Superior temporal gyrus (tissue), 1 donor: ENCODE results near the gene NRGN.

Experiments
- DNase-seq: peaks from one replicate; pipeline ENCODE4 v3.0.0-alpha.2; 2016; ENCODE audit errors: extremely low spot score

Gene NRGN

GRCh38 chr11:124739479-124740276 lies at the start of gene NRGN:
TSS of gene NRGN (plus strand) at chr11:124739942. CDS start at chr11:124740085, 143 bp downstream.
- peak; percentile 64 for DNase-seq

GRCh38 chr11:124693142-124693541 lies 46.6 kb upstream of the NRGN start:
- no peak for DNase-seq

GRCh38 chr11:124699547-124699946 lies 40.2 kb upstream of the NRGN start:
- DNase-seq, result no peak

- no peak for DNase-seq
Observed at GRCh38 chr11:124700028-124700427, 39.7 kb upstream of the NRGN start.

- DNase-seq, result no peak
Observed at GRCh38 chr11:124707829-124708228, 31.9 kb upstream of the NRGN start.

- DNase-seq, result no peak
Observed at GRCh38 chr11:124712392-124712791, 27.4 kb upstream of the NRGN start.

GRCh38 chr11:124716591-124716990 lies 23.2 kb upstream of the NRGN start:
- DNase-seq, result no peak

- DNase-seq, result no peak
Observed at GRCh38 chr11:124717421-124717785, 22.3 kb upstream of the NRGN start.

GRCh38 chr11:124717786-124718651 lies 21.7 kb upstream of the NRGN start:
- peak; percentile 27 for DNase-seq

GRCh38 chr11:124718801-124719200 lies 20.9 kb upstream of the NRGN start:
- no peak for DNase-seq

GRCh38 chr11:124719534-124719933 lies 20.2 kb upstream of the NRGN start:
- DNase-seq, result no peak

- no peak for DNase-seq
Observed at GRCh38 chr11:124722176-124722575, 17.6 kb upstream of the NRGN start.

- DNase-seq, result no peak
Observed at GRCh38 chr11:124724979-124725718, 14.6 kb upstream of the NRGN start.

- peak; percentile 53 for DNase-seq
Observed at GRCh38 chr11:124725719-124726105, 14.0 kb upstream of the NRGN start.

- DNase-seq, result no peak
Observed at GRCh38 chr11:124727474-124727873, 12.3 kb upstream of the NRGN start.

- DNase-seq, result no peak
Observed at GRCh38 chr11:124728134-124728533, 11.6 kb upstream of the NRGN start.

- no peak for DNase-seq
Observed at GRCh38 chr11:124729571-124729970, 10.2 kb upstream of the NRGN start.

- no peak for DNase-seq
Observed at GRCh38 chr11:124732230-124732629, 7.5 kb upstream of the NRGN start.

- DNase-seq, result no peak
Observed at GRCh38 chr11:124736736-124737135, 3.0 kb upstream of the NRGN start.

- DNase-seq, result peak; percentile 32
Observed at GRCh38 chr11:124737638-124738305, 2.0 kb upstream of the NRGN start.

- DNase-seq, result peak; percentile 13
Observed at GRCh38 chr11:124738713-124739478, 846 bp upstream of the NRGN start.
